Endothelial cell (in vitro differentiated cells): ENCODE data around the gene SGTB. TPM values are rescaled to one million over a fixed set of nuclear protein-coding genes. Genes with fewer than 3 reads are reported as not detected.
A peak's percentile ranks its signal among the peaks of the same experiment; 100 is the strongest.
"Not testable (repeated sequence)": the region's sequence is repeated elsewhere in the genome, so short reads cannot be mapped to it uniquely, and the experiment has no call there.

Experiments
- DNase-seq: peaks from one replicate; pipeline ENCODE4 v3.0.0; 2021; ENCODE audit warnings: low spot score
- H3K27ac Mint-ChIP-seq: one replicate; pipeline ENCODE4 v1.8.0; 2021; ENCODE audit warnings: mixed read lengths, inconsistent platforms; ENCODE audit not compliant: unreplicated experiment
- H3K27me3 Mint-ChIP-seq: one replicate; pipeline ENCODE4 v1.8.0; 2021; ENCODE audit warnings: mild to moderate bottlenecking, moderate library complexity, mixed read lengths, inconsistent platforms; ENCODE audit not compliant: unreplicated experiment
- H3K36me3 Mint-ChIP-seq: one replicate; pipeline ENCODE4 v1.8.0; 2021; ENCODE audit warnings: mild to moderate bottlenecking, low read depth, mixed read lengths, inconsistent platforms; ENCODE audit not compliant: unreplicated experiment
- H3K4me1 Mint-ChIP-seq: one replicate; pipeline ENCODE4 v1.8.0; 2021; ENCODE audit warnings: mild to moderate bottlenecking, mixed read lengths, inconsistent platforms; ENCODE audit not compliant: unreplicated experiment
- H3K4me3 Mint-ChIP-seq: one replicate; pipeline ENCODE4 v1.8.0; 2021; ENCODE audit warnings: mild to moderate bottlenecking, mixed read lengths, inconsistent platforms; ENCODE audit not compliant: unreplicated experiment
- H3K9me3 Mint-ChIP-seq: one replicate; pipeline ENCODE4 v1.8.0; 2021; ENCODE audit warnings: mixed read lengths, inconsistent platforms; ENCODE audit not compliant: unreplicated experiment
- total RNA-seq: library from RNA; stranded (reverse); fragmentation: NEBNext Ultra II Directional; extraction: Animal tissue kit (Norgen Biotek cat#: 25700); gene quantifications from one replicate; pipeline ENCODE4 v1.2.1, GENCODE V29; 2021; ENCODE audit not compliant: unreplicated experiment
- TF ChIP-seq, protein P1 (sequence below): fragments of 200-600 bp; sonication (generic); IDR thresholded peaks from one replicate; pipeline ENCODE4 v1.5.0; 2021; ENCODE audit warnings: antibody characterized with exemption; ENCODE audit not compliant: unreplicated experiment

The SGTB gene
- total RNA-seq, 1 donor from 2014 or later: 8.3 TPM

DNA sequence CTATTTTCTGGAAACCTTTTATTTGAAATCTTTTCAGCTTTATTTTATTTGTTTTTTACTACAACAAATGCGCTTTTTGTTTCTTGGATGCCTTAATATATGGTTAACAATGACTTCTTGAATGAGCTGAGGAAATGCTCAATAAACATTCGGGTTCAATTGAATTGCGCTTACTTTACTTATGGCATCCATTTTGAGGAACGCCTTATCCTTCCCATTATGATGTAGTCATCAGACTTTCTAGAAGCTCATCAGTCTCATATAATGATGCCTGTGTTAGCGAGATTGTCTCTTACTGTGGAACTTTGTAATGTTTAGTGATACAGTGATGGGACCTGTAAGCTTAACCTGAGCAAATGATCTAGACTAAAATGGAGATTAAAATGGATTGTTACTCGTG is 96.2 kb downstream of the SGTB start:
- Mint-ChIP-seq H3K27me3 (peaks cover 5% of the 10 kb centered on the region), H3K4me3 (peak overlapping the region; percentile 97), H3K4me1 (peaks cover 16% of the 10 kb centered on the region), H3K9me3 (no peaks in the 10 kb centered on the region), H3K36me3 (no peaks in the 10 kb centered on the region), H3K27ac (peak overlapping the region; percentile 74)
- DNase-seq: no peak
- TF ChIP-seq, protein P1, sequence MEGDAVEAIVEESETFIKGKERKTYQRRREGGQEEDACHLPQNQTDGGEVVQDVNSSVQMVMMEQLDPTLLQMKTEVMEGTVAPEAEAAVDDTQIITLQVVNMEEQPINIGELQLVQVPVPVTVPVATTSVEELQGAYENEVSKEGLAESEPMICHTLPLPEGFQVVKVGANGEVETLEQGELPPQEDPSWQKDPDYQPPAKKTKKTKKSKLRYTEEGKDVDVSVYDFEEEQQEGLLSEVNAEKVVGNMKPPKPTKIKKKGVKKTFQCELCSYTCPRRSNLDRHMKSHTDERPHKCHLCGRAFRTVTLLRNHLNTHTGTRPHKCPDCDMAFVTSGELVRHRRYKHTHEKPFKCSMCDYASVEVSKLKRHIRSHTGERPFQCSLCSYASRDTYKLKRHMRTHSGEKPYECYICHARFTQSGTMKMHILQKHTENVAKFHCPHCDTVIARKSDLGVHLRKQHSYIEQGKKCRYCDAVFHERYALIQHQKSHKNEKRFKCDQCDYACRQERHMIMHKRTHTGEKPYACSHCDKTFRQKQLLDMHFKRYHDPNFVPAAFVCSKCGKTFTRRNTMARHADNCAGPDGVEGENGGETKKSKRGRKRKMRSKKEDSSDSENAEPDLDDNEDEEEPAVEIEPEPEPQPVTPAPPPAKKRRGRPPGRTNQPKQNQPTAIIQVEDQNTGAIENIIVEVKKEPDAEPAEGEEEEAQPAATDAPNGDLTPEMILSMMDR: no peak

GRCh38 chr5:65624571-65625555 is 97.0 kb downstream of the SGTB start, which contains the start of the genes SHLD3 and TRAPPC13:
Gene SHLD3, plus strand, starts transcription at chr5:65625027. Its CDS starts 4,561 bp downstream, at chr5:65629588.
Gene TRAPPC13, plus strand, starts transcription at chr5:65625027. Its CDS starts 34 bp downstream, at chr5:65625061.
- Mint-ChIP-seq H3K4me3 (peak within 1 kb of the TSS; percentile 97), H3K9me3 (no peaks in the 10 kb centered on the region), H3K4me1 (peaks cover 16% of the 10 kb centered on the region), H3K36me3 (no peaks in the 10 kb centered on the region), H3K27me3 (peaks cover 5% of the 10 kb centered on the region), H3K27ac (peak within 1 kb of the TSS; percentile 97)
- TF ChIP-seq, protein P1: no peak
- peak; percentile 66 for DNase-seq

- Mint-ChIP-seq H3K27ac (peak within 1 kb of the TSS; percentile 97), H3K4me3 (peak within 1 kb of the TSS; percentile 97), H3K27me3 (peaks cover 5% of the 10 kb centered on the region), H3K4me1 (peaks cover 16% of the 10 kb centered on the region), H3K36me3 (no peaks in the 10 kb centered on the region), H3K9me3 (no peaks in the 10 kb centered on the region)
- DNase-seq: peak; percentile 81
- TF ChIP-seq, protein P1: no peak
Measured at GRCh38 chr5:65624025-65624570, 97.8 kb downstream of the SGTB start, which contains the start of gene TRIM23. Gene TRIM23, minus strand, starts transcription at chr5:65624333. Its CDS starts 59 bp downstream, at chr5:65624274.

DNA sequence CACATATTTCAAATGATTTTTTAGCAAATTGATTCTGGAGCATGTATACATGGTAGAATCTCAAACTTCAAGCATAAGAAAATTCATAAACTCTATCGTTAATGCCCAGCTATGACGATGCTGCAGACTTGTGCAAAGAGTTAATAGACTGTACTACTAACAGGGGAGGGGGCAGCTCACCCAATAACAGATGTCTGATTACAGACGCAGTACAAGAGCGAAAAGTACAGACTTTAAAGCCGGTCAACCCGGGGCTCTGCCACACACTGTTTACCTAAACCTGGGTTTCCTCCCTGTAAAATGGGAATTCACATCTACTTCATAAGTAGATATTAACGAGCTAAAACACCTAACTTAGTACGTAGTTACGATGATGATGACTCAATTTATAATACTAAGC is 98.4 kb downstream of the SGTB start:
- no peak for DNase-seq
- TF ChIP-seq, protein P1: no peak
- Mint-ChIP-seq H3K4me3 (peak overlapping the region; percentile 97), H3K4me1 (peaks cover 16% of the 10 kb centered on the region), H3K27me3 (peaks cover 5% of the 10 kb centered on the region), H3K9me3 (no peaks in the 10 kb centered on the region), H3K27ac (peak overlapping the region; percentile 70), H3K36me3 (no peaks in the 10 kb centered on the region)

DNA sequence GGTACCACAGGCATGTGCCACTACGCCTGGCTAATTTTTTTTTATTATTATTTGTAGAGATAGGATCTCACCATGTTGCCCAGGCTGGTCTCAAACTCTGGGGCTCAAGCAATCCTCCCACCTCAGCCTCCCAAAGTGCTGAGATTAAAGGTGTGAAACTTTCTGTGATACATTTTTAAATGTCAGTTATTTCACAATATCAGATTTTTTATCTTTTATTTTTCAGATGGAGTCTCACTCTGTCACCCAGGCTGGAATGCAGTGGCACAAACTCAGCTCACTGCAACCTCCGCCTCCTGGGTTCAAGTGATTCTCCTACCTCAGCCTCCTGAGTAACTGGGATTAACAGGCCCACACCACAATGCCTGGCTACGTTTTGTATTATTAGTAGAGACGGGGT is 99.9 kb downstream of the SGTB start:
- H3K9me3 Mint-ChIP-seq, H3K27ac Mint-ChIP-seq, H3K27me3 Mint-ChIP-seq, H3K4me3 Mint-ChIP-seq, DNase-seq, H3K36me3 Mint-ChIP-seq: not testable (repeated sequence)
- peaks cover 16% of the 10 kb centered on the region for H3K4me1 Mint-ChIP-seq
